Activated CD4-positive, alpha-beta T cell treated with anti-CD3 and anti-CD28 coated beads for 4 hours (primary cell): ENCODE measurements around the gene TANK.
"Not testable (repeated sequence)": the region's sequence is repeated elsewhere in the genome, so short reads cannot be mapped to it uniquely, and the experiment has no call there.

Source experiments
- DNase-seq, 2 donors: peaks; one replicate each; pipeline ENCODE4 v3.0.0-alpha.2; 2020

TANK gene

GRCh38 chr2:161233858-161234431 is 73.7 kb downstream of the TANK start:
- DNase-seq: no peak

- DNase-seq: no peak
Measured at GRCh38 chr2:161234627-161235026, 74.4 kb downstream of the TANK start.

DNA sequence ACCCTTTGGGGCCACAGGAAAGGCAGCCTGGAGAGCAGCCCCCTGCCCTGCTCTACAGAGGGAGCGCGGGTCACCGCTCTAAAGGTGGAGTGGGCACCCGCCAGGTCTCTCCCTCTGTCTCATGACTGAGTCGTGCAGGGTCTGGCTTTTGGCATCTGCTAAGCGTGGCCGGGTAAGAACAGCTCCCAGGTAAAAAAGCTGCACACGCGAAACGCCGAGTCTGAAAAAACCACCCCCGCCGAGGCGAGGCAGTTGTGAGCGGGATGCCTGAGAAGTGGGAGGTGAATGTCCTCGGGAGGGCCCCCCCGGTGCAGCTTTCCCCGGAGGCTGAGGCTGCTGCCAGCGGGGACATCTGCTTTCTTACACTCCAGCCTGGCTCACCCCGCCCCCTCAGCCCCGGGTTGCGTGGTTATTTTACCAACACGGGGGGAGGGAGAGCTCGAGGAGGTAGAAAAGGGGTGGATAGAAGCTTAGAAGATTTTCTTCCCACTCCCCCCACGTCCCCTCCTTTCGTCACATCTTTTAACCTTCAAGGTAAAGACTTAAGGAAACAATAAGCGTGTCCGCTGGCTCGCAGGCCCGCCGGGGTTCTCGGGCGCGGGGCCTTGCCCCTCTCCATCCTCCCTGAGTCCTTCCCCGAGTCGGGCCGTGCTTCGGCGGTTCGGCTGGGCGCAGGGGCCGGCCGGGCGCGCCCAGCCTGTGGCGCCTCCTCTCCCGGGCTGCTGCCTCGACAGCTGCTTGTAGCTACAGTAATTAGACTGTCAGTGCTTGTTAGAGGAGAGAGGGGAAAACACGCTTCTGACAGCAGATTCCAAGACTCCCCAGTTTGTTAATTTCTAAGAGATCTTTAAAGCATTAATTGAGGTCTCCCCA is 77.4 kb downstream of the TANK start:
- peak; percentile 61 for DNase-seq

DNA sequence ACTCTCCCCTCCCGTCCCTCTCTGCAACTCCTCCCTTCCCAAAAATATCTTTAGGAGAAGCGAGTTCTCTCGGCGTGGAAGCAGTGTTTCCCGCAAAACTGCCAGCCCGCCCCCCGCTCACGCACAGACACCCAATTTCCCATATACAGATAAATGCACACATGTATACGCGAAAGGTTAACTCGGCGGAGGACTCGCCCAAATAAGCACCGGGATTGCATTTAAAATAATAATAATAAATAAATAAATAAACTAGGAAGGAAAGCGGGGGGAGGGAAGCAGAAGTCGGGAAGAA is 78.0 kb downstream of the TANK start:
- no peak for DNase-seq

GRCh38 chr2:161238560-161239325 is 78.5 kb downstream of the TANK start:
- DNase-seq: peak; percentile 53 to 54

DNA sequence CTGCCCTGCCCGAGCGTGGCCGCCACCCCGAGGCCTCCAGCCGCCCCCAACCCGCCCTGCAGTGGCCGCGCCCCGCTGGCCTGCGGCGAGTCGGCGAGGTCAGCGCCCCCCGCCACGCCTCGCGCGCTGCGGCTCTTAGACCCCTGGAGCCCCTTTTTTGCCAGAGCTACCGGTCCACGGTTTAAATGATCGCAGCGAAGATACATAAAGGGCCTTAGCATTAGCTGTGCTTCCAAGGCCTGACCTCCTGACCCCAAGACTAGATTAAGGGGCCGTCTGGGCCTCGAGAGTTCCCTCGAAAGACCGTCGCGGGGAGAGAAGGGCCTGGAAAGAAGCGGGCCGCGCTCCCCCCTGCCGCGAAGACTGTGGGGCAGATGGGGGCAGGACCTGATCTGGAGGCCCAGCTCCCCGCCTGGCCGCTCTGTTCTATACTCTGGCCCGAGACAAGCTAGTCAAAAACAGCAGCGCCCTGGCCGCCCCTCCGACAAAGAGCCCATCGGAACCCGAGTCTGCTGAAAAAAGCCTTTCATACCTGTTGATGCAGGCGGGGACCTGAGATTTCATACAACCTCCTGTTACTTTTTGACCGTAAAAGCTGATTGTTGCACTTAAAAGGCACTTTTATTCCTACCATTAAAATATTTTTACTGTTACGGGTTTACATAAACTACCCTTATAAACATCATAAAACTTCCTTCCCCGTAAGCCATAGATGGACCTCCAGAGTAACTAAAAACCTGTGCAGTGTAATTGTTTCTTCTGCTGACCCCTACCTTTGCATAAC is 79.3 kb downstream of the TANK start:
- no peak for DNase-seq

DNA sequence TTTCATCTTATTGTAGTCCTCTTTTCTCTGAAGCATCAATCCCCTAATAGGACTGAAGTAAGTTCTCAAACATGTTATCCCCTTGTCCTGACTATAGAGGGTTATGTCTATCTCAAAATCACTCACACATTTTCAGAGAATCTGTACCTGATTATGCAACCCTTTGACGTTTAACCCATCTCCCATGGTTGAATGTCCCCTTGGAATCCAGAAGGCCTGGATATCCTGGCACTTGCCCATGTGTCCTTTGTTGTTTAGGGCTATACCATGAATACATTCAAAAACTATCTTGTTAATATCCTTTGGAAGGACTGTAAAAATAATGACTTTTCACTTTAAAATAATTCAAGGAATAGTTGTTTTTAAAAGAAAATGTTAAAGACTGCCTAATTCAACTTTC is 81.7 kb downstream of the TANK start:
- DNase-seq: no peak

GRCh38 chr2:161243312-161243711 is 83.1 kb downstream of the TANK start:
- no peak for DNase-seq

DNA sequence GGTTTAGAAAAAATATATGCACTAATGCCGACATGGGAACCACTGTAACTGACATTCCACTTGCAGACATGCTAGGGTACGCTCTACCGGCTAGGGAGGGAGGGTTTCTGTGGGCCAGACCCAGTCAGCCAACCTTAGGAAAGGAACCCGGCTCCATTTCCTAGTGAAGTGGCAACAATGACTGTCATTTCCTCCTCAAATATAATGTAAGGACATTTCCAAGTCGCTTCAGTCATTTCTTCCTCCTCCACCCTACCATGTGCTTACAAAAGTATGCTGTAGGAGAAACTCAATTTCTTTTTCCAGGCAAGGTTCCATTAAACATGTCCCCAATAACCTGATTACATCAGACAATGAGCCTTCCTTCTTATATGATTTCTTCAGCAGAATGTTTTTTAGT is 83.7 kb downstream of the TANK start:
- DNase-seq: peak in 1 of 2 donors; percentile 41

- DNase-seq: peak; percentile 62 to 71
Measured at GRCh38 chr2:161244387-161245260, 84.4 kb downstream of the TANK start.

GRCh38 chr2:161245261-161245553 is 85.0 kb downstream of the TANK start:
- DNase-seq: no peak

DNA sequence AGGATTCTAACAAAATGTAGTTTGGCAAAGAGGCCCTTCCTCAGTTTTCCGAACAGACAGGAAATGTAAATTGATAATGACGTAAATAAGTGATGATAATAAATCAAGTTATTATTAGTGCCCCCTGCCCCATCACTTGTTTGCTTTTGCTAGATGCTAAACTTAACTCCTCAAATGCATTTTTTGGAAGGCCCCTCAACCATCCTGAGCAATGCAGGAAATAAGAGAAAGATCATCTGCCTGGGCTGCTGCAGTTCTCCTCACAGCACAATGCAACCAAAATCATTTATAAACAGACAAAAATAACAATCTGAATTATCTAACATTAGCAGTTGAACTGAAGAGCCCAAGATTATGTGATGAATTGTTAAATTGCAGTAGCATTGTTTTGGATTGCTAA is 85.4 kb downstream of the TANK start:
- DNase-seq: no peak

- DNase-seq: no peak
Measured at GRCh38 chr2:161246281-161246680, 86.1 kb downstream of the TANK start.

- DNase-seq: peak in 1 of 2 donors; percentile 12
Measured at GRCh38 chr2:161250864-161251436, 90.7 kb downstream of the TANK start.

DNA sequence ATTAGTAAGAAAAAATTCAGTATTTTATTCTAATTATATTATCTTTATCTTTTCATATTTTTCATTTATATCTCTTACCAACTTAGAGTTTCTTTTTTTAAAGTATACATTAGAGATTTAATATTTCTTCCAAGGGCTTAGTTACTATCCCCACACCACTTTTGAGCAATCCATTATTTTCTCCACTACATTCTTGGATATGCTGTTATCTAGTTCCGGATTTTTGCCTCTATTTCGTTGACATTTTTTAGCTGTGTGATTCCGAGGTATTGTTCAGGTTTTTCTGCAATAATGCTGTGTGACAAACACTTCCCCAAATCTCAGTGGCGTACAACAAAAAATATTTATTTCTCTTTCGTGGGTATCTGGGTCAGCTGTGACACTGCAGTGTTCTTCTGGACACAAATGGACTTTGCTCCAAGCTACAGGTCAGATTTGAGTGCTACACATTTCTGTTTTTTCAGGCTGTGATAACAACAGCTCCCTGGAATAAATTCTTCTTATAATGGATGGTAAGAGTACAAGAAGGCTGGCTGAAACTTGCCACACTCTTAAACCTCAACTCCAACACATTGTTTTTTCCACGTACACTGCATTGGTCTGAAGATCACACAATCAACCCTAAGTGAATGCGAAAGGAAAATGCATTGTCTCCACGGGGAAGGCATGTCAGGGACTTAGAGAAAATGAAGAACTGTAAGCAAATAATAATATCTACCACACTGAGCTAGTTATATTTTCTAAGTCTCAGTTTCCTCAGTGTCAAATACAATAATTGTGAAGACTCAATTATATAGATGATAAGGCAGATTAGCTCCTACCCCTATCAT is 97.1 kb downstream of the TANK start:
- DNase-seq: no peak

DNA sequence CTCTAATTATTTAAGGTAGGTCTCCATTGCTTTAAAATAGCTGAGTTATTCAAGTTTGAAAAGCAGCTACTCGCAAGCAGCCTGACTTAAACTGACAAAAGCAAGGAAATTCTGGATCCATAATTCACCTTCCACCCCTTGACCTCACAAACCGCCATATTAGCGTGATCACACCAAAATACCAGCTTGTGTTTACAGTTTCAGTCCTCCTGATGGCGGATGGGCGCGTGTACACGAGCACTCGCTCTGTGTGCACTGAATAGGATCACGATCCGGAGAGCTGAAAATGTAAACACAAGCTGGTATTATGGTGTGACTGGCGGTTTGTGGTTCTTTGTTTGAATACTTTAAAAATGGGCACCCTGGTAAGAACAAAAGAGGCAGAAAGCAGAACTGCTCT is 105.6 kb downstream of the TANK start:
- DNase-seq: no peak

GRCh38 chr2:161269111-161269510 is 108.9 kb downstream of the TANK start:
- DNase-seq: no peak

- DNase-seq: peak; percentile 15 to 56
Measured at GRCh38 chr2:161273038-161273760, 113.0 kb downstream of the TANK start.

DNA sequence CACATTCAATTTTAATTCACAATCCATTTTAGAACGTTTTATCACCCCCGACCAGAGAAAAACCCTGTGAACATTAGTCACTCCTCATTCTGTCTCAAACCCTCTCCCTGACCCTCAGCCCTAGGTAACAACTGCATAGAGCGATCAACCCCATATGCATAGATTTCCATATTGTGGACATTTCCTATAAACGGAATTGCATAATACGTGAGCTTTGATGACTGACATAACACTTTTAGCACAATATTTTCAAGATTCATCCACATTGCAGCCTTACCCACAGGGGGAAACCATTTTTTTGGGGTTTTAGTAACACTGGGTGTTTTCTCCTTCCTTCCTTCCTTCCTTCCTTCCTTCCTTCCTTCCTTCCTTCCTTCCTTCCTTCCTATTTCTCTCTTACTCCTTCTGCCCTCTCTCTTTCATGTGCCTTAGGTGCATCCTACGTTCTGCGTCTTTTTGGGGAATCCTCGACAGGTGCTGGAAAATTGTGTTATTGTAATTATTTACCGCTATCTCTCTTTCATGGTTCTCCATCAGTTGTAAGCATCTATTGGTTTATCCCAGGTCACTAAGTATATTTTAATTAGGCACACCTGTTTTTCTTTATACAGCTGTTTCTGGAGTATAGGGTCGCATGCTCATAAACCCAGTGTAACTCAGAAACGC is 118.5 kb downstream of the TANK start:
- DNase-seq: not testable (repeated sequence)
